ENCODE data around the gene FUOM. TPM values are rescaled to one million over a fixed set of nuclear protein-coding genes. Genes with fewer than 3 reads are reported as not detected.
"Not testable (repeated sequence)": the region's sequence is repeated elsewhere in the genome, so short reads cannot be mapped to it uniquely, and the experiment has no call there.

The FUOM gene
- total RNA-seq, 1 donor from 2014 or later = 20.4 TPM

DNA sequence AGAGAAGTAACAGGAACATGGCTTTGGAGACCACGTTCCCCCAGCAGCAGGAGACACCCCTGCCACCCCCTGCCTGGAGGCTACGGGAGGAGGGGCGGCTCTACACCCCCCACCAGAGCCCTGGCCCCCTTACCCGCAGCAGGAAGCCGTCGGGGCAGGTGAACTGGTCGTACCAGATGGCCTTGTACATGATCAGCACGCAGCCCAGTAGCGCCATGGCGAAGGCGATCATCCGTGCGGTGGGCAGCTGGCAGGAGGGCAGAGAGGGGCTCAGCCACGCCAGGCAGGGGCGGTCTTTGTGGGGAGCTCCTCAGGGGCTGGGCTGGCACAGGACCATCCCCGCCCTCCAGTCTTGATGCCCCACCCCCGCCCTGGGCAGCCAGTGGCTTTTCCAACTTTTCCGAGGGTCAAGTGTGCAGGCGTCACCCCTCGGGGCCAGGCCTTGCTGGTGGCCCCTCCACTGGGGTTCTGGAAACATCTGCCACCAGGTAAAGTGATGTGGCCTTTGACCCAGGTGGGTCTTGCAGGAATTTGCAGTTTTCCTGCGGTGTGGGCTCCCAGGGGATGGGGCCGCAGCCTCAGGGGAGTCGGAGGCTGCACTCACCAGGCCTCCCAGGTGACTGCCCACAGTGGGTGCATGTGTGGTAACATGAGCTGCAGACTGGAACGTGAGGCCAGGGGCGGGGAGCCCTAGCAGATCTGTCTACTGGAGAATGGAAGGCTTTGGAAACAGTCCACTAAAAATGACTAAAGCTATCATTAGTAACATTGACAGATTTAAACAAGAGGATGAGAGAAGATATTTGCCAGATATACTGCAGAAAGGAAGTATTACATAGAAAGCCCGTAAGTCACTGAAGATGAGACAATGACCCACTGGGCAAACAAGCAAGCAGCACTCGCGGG is 30.8 kb downstream of the FUOM start:
- H3K27me3 Mint-ChIP-seq = peaks cover 46% of the 10 kb centered on the region
- no peaks in the 10 kb centered on the region for H3K9me3 Mint-ChIP-seq
- H3K36me3 Mint-ChIP-seq = no peaks in the 10 kb centered on the region
- peak overlapping the region; percentile 5 for H3K27ac Mint-ChIP-seq
- TF ChIP-seq, protein P1, sequence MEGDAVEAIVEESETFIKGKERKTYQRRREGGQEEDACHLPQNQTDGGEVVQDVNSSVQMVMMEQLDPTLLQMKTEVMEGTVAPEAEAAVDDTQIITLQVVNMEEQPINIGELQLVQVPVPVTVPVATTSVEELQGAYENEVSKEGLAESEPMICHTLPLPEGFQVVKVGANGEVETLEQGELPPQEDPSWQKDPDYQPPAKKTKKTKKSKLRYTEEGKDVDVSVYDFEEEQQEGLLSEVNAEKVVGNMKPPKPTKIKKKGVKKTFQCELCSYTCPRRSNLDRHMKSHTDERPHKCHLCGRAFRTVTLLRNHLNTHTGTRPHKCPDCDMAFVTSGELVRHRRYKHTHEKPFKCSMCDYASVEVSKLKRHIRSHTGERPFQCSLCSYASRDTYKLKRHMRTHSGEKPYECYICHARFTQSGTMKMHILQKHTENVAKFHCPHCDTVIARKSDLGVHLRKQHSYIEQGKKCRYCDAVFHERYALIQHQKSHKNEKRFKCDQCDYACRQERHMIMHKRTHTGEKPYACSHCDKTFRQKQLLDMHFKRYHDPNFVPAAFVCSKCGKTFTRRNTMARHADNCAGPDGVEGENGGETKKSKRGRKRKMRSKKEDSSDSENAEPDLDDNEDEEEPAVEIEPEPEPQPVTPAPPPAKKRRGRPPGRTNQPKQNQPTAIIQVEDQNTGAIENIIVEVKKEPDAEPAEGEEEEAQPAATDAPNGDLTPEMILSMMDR (conservative IDR thresholded peaks at IDR 0.05) = no peak
- DNase-seq (ENCODE audit: extremely low spot score, unreplicated experiment) = no peak
- peaks cover 10% of the 10 kb centered on the region for H3K4me1 Mint-ChIP-seq (ENCODE audit: unreplicated experiment)
- H3K4me3 Mint-ChIP-seq = peak overlapping the region; percentile 73

GRCh38 chr10:133326223-133326551 is 31.6 kb downstream of the FUOM start:
- peak overlapping the region; percentile 48 for H3K27ac Mint-ChIP-seq
- TF ChIP-seq, protein P1 (conservative IDR thresholded peaks at IDR 0.05) = no peak
- H3K36me3 Mint-ChIP-seq = no peaks in the 10 kb centered on the region
- H3K4me3 Mint-ChIP-seq = peak overlapping the region; percentile 73
- H3K27me3 Mint-ChIP-seq = peaks cover 38% of the 10 kb centered on the region
- H3K4me1 Mint-ChIP-seq (ENCODE audit: unreplicated experiment) = peaks cover 10% of the 10 kb centered on the region
- DNase-seq (ENCODE audit: extremely low spot score, unreplicated experiment) = no peak
- no peaks in the 10 kb centered on the region for H3K9me3 Mint-ChIP-seq

DNA sequence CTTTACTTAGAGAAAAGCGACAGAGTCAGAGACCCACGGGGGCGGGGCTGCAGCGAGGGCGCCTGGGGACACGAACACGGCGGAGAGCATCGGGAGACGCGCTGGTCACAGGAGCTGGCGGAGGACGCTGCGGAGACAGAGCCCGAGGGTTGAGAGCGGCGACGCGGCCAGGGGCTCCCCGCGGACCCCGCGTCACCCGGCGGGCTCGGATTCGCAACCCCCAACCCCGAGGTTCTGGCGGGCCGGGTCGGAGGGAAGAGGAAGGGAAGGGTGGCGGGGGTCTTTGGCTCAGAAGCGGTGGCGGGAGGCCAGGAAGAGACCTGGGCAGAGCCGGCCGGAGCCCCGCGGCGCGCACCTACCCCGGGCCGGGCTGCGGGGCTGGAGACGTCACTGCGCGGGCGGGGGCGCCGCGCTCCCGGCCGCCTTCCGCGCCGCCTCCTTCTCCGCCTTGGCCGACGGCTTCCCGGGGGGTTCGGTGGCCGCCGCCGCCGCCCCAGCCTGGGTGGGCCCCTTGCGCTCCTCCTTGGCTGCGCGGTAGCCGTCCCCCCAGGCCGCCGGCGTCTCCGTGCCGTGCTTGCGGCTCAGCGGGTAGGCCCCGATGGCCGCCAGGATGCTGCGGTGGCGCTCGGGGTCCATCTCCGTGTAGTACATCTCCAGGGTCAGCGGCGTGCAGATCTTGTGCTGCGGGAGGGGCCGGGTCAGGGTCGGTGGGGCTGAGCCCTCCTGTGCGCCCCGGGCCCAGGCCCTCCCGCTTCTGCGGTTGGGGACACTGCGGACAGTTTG is 32.2 kb downstream of the FUOM start:
- Mint-ChIP-seq H3K4me1 (ENCODE audit: unreplicated experiment) (peaks cover 10% of the 10 kb centered on the region), H3K27ac (peak overlapping the region; percentile 48), H3K9me3 (no peaks in the 10 kb centered on the region), H3K36me3 (no peaks in the 10 kb centered on the region), H3K4me3 (peak overlapping the region; percentile 85), H3K27me3 (peaks cover 32% of the 10 kb centered on the region)
- TF ChIP-seq, protein P1 (conservative IDR thresholded peaks at IDR 0.05) = no peak
- DNase-seq (ENCODE audit: extremely low spot score, unreplicated experiment) = no peak

DNA sequence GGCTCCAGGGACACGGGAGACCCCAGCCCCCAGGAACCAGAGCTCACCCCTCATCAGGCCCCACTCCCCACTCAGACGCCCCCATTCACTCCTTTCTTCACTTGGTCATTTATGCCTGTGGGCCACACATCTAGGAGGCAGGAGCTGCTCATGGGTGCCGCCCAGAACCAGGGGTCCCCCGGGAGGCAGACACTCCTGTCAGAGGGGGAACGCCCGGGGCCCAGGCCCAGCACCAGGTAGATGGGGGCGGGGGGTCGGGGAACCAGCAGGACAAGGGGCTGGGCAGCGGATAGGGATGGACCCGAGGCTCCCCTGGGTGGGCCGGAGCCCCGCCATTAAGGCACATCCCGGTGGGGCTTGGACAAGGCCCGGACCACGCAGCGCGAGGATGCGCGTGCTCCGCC is 33.0 kb downstream of the FUOM start:
- Mint-ChIP-seq H3K36me3 (no peaks in the 10 kb centered on the region), H3K9me3 (no peaks in the 10 kb centered on the region), H3K4me1 (ENCODE audit: unreplicated experiment) (peaks cover 10% of the 10 kb centered on the region), H3K4me3 (no peak overlapping the region), H3K27me3 (peaks cover 36% of the 10 kb centered on the region), H3K27ac (no peak overlapping the region)
- no peak for DNase-seq (ENCODE audit: extremely low spot score, unreplicated experiment)
- TF ChIP-seq, protein P1 (conservative IDR thresholded peaks at IDR 0.05) = no peak

- Mint-ChIP-seq H3K27me3 (peaks cover 34% of the 10 kb centered on the region), H3K4me3 (no peak overlapping the region), H3K27ac (no peak overlapping the region), H3K36me3 (no peaks in the 10 kb centered on the region), H3K9me3 (no peaks in the 10 kb centered on the region), H3K4me1 (ENCODE audit: unreplicated experiment) (peaks cover 8% of the 10 kb centered on the region)
- DNase-seq (ENCODE audit: extremely low spot score, unreplicated experiment) = no peak
- TF ChIP-seq, protein P1 (conservative IDR thresholded peaks at IDR 0.05) = no peak
Measured at GRCh38 chr10:133324198-133324792, 33.5 kb downstream of the FUOM start.

GRCh38 chr10:133322064-133322709 is 35.6 kb downstream of the FUOM start:
- not testable (repeated sequence) for H3K4me1 Mint-ChIP-seq (ENCODE audit: unreplicated experiment); DNase-seq (ENCODE audit: extremely low spot score, unreplicated experiment); H3K9me3 Mint-ChIP-seq; H3K27ac Mint-ChIP-seq; H3K36me3 Mint-ChIP-seq; H3K4me3 Mint-ChIP-seq
- H3K27me3 Mint-ChIP-seq = peaks cover 28% of the 10 kb centered on the region

DNA sequence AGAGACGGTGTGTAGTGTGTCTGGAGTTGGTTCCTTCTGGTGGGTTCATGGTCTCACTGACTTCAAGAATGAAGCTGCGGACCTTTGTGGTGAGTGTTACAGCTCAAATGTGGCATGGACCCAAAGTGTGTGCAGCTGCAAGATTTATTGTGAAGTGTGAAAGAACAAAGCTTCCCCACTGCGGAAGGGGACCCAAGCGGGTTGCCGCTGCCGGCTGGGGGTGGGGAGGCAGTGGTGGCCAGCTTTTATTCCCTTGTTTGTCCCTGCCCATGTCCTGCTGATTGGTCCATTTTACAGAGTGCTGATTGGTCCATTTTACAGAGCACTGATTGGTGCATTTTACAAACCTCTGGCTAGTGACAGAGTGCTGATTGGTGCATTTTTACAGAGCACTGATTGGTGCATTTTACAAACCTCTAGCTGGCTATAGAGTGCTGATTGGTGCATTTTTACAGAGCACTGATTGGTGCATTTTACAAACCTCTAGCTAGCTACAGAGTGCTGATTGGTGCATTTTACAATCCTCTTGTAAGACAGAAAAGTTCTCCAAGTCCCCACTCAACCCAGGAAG is 36.9 kb downstream of the FUOM start:
- H3K27ac Mint-ChIP-seq; H3K4me3 Mint-ChIP-seq; H3K9me3 Mint-ChIP-seq; H3K36me3 Mint-ChIP-seq; DNase-seq (ENCODE audit: extremely low spot score, unreplicated experiment); H3K4me1 Mint-ChIP-seq (ENCODE audit: unreplicated experiment): not testable (repeated sequence)
- peaks cover 18% of the 10 kb centered on the region for H3K27me3 Mint-ChIP-seq

Measured in type B pancreatic cell (in vitro differentiated cells).